Colonic mucosa (tissue), 4 donors: ENCODE measurements around the gene SHISA3. TPM values are rescaled to one million over a fixed set of nuclear protein-coding genes. Genes with fewer than 3 reads are reported as not detected.
"Not testable (repeated sequence)": the region's sequence is repeated elsewhere in the genome, so short reads cannot be mapped to it uniquely, and the experiment has no call there.

Experiments
- DNase-seq: peaks from one replicate; pipeline ENCODE4 v3.0.0-alpha.2; 2020
- H3K27ac ChIP-seq: fragments of 200-600 bp; one replicate; pipeline ENCODE4 v1.8.0; 2021
- H3K27me3 ChIP-seq: fragments of 200-600 bp; one replicate; pipeline ENCODE4 v1.8.0; 2021
- H3K36me3 ChIP-seq: fragments of 200-600 bp; one replicate; pipeline ENCODE4 v1.8.0; 2021
- H3K4me1 ChIP-seq: fragments of 200-600 bp; one replicate; pipeline ENCODE4 v1.8.0; 2021; ENCODE audit warnings: mild to moderate bottlenecking
- H3K4me3 ChIP-seq: fragments of 200-600 bp; one replicate; pipeline ENCODE4 v1.8.0; 2021
- H3K9ac ChIP-seq, 2 donors: one replicate each; pipeline ENCODE4 v1.7.0; 2013; ENCODE audit warnings: control low read depth in 2 of 2, low read depth in 2 of 2, low read length in 2 of 2
- H3K9me3 ChIP-seq: fragments of 200-600 bp; one replicate; pipeline ENCODE4 v1.8.0; 2021
- intact Hi-C: fragments of 100-400 bp; cut with DNase I; formaldehyde crosslinking; loops from one replicate; pipeline ENCODE4 v1.14.1; 2022
- total RNA-seq, 2 donors: library from RNA; stranded (reverse); fragmentation: NEBNext Ultra II Directional in 1 of 2; extraction: Animal tissue kit (Norgen Biotek cat#: 25700) in 1 of 2; gene quantifications; one replicate each; pipeline ENCODE4 v1.2.1, GENCODE V29; 2021
- TF ChIP-seq, protein P1 (sequence below): fragments of 200-600 bp; IDR thresholded peaks from one replicate; pipeline ENCODE4 v1.8.0; 2022; ENCODE audit warnings: antibody characterized with exemption, mild to moderate bottlenecking
- donor health status: healthy.
- donor health status: DM: no; HTN: no; CAD: no.
- donor health status: DM: no; HTN: no; CAD: no.

SHISA3 gene
- total RNA-seq, 2 donors from 2014 or later = 0.86 to 1.1 TPM

GRCh38 chr4:42364266-42365053 lies 32.8 kb upstream of the SHISA3 start:
- H3K9me3 ChIP-seq = no peaks in the 10 kb centered on the region
- H3K27me3 ChIP-seq = no peaks in the 10 kb centered on the region
- H3K4me3 ChIP-seq = no peak overlapping the region
- no peak for DNase-seq
- H3K36me3 ChIP-seq = no peaks in the 10 kb centered on the region
- intact Hi-C loops = no loop called here
- H3K9ac ChIP-seq = no peak overlapping the region
- H3K27ac ChIP-seq = no peak overlapping the region
- TF ChIP-seq, protein P1, sequence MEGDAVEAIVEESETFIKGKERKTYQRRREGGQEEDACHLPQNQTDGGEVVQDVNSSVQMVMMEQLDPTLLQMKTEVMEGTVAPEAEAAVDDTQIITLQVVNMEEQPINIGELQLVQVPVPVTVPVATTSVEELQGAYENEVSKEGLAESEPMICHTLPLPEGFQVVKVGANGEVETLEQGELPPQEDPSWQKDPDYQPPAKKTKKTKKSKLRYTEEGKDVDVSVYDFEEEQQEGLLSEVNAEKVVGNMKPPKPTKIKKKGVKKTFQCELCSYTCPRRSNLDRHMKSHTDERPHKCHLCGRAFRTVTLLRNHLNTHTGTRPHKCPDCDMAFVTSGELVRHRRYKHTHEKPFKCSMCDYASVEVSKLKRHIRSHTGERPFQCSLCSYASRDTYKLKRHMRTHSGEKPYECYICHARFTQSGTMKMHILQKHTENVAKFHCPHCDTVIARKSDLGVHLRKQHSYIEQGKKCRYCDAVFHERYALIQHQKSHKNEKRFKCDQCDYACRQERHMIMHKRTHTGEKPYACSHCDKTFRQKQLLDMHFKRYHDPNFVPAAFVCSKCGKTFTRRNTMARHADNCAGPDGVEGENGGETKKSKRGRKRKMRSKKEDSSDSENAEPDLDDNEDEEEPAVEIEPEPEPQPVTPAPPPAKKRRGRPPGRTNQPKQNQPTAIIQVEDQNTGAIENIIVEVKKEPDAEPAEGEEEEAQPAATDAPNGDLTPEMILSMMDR = no peak
- no peaks in the 10 kb centered on the region for H3K4me1 ChIP-seq

GRCh38 chr4:42366959-42367358 lies 30.3 kb upstream of the SHISA3 start:
- H3K36me3 ChIP-seq = no peaks in the 10 kb centered on the region
- TF ChIP-seq, protein P1 = no peak
- H3K9ac ChIP-seq = no peak overlapping the region
- DNase-seq = no peak
- H3K4me1 ChIP-seq = no peaks in the 10 kb centered on the region
- no peaks in the 10 kb centered on the region for H3K9me3 ChIP-seq
- no peak overlapping the region for H3K27ac ChIP-seq
- H3K27me3 ChIP-seq = no peaks in the 10 kb centered on the region
- no peak overlapping the region for H3K4me3 ChIP-seq
- intact Hi-C loops = no loop called here

GRCh38 chr4:42369489-42369888 lies 27.8 kb upstream of the SHISA3 start:
- TF ChIP-seq, protein P1 = no peak
- Histone ChIP-seq H3K27me3 (no peaks in the 10 kb centered on the region), H3K9ac (no peak overlapping the region), H3K36me3 (no peaks in the 10 kb centered on the region), H3K4me1 (no peaks in the 10 kb centered on the region), H3K9me3 (no peaks in the 10 kb centered on the region), H3K4me3 (no peak overlapping the region), H3K27ac (no peak overlapping the region)
- no peak for DNase-seq
- intact Hi-C loops = no loop called here

- TF ChIP-seq, protein P1 = peak; percentile 50
- intact Hi-C loops = loop anchor here (5.0 kb wide), 1 partner anchor 151 kb away; no protein-coding TSS in a partner anchor
These were observed 25.7 kb upstream of the SHISA3 start for GRCh38 chr4:42371305-42372252.

DNA sequence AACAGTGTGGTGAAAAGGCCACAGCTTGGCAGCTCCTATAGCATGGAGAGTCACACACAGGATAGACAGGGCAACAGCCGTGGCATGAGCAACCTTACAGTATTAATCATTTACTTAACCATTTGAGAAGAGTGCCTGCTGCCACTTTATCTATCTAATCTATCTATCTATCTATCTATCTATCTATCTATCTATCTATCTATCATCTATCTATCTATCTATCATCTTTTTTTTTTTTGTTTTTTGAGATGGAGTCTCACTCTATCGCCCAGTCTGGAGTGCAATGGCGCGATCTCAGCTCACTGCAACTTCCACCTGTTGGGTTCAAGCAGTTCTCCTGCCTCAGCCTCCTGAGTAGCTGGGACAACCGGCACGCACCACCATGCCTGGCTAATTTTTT lies 25.0 kb upstream of the SHISA3 start:
- intact Hi-C loops = loop anchor here (5.0 kb wide), 1 partner anchor 150 kb away; no protein-coding TSS in a partner anchor
- H3K27ac ChIP-seq, H3K4me3 ChIP-seq, H3K4me1 ChIP-seq, H3K9ac ChIP-seq, H3K9me3 ChIP-seq, H3K27me3 ChIP-seq, DNase-seq, H3K36me3 ChIP-seq: not testable (repeated sequence)

More at GRCh38 chr4:42371305-42372252, 25.7 kb upstream of the SHISA3 start:
- no peak overlapping the region for H3K4me3 ChIP-seq
- H3K4me1 ChIP-seq = no peaks in the 10 kb centered on the region
- H3K36me3 ChIP-seq = no peaks in the 10 kb centered on the region
- H3K9ac ChIP-seq = no peak overlapping the region
- no peak overlapping the region for H3K27ac ChIP-seq
- no peaks in the 10 kb centered on the region for H3K27me3 ChIP-seq
- no peaks in the 10 kb centered on the region for H3K9me3 ChIP-seq
- DNase-seq = no peak
